GM12875 (cell line): Measurements from ENCODE around the gene FMN1.
"Not testable (repeated sequence)": the region's sequence is repeated elsewhere in the genome, so short reads cannot be mapped to it uniquely, and the experiment has no call there.

Source experiments
- H3K4me3 ChIP-seq: one replicate; pipeline ENCODE4 v1.5.1; 2011; ENCODE audit warnings: low read depth, low read length, control low read depth
- TF ChIP-seq, protein P1 (sequence below): IDR thresholded peaks from 2 replicates; pipeline ENCODE4 v1.5.1; 2011; ENCODE audit warnings: low read depth, mild to moderate bottlenecking, control low read depth, inconsistent platforms, low read length, moderate library complexity, borderline replicate concordance; ENCODE audit not compliant: insufficient read depth

Gene FMN1

DNA sequence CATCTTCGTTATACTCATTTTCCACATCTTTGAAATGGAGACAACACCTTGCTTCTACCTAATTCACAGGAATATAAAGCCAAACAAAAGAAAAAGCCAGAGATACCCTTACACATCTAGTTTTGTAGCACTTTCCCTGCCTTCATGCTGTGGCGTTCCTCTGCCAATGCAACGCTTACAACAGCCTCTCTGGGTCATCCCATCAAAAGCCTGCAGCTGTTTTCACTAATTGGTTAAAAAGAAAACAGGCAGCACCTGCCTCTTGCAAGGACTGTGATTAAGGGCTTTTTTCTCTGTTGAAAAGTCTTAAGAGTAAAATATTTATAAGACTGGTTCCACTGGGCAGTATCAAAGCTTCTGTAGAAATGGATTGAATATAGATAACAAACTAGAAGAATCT lies 120.3 kb downstream of the FMN1 start:
- no peak overlapping the region for H3K4me3 ChIP-seq
- TF ChIP-seq, protein P1, sequence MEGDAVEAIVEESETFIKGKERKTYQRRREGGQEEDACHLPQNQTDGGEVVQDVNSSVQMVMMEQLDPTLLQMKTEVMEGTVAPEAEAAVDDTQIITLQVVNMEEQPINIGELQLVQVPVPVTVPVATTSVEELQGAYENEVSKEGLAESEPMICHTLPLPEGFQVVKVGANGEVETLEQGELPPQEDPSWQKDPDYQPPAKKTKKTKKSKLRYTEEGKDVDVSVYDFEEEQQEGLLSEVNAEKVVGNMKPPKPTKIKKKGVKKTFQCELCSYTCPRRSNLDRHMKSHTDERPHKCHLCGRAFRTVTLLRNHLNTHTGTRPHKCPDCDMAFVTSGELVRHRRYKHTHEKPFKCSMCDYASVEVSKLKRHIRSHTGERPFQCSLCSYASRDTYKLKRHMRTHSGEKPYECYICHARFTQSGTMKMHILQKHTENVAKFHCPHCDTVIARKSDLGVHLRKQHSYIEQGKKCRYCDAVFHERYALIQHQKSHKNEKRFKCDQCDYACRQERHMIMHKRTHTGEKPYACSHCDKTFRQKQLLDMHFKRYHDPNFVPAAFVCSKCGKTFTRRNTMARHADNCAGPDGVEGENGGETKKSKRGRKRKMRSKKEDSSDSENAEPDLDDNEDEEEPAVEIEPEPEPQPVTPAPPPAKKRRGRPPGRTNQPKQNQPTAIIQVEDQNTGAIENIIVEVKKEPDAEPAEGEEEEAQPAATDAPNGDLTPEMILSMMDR = no peak

DNA sequence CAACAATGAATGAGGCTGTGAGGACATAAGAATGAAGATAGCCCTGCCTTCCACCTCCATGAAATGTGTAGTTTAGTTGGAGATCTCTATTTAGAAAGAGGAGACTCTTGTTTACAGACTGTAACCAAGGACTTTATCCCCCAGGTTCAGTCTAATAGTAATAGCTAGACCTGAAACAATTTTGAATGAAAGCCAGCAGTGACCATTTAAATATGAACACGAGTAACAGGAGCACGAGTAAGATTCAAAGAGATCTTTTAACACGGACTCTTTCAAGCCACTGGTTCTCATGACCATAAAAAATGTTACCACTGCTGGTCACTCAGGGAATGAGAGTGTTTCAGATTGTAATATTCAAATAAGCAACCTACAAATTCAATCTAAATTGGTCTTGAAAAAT lies 123.1 kb downstream of the FMN1 start:
- no peak overlapping the region for H3K4me3 ChIP-seq
- TF ChIP-seq, protein P1 = no peak

DNA sequence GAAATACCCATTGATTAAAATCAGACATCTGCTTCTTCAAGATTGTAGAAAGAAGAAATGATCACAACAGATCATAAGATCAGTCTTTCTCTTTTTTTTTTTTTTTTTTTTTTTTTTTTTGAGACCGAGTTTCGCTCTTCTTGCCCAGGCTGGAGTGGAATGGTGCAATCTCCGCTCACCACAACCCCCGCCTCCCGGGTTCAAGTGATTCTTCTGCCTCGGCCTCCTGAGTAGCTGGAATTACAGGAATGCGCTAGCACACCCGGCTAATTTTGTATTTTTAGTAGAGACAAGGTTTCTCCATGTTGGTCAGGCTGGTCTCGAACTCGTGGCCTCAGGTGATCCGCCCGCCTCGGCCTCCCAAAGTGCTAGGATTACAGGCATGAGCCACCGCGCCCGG lies 124.6 kb downstream of the FMN1 start:
- H3K4me3 ChIP-seq = not testable (repeated sequence)

DNA sequence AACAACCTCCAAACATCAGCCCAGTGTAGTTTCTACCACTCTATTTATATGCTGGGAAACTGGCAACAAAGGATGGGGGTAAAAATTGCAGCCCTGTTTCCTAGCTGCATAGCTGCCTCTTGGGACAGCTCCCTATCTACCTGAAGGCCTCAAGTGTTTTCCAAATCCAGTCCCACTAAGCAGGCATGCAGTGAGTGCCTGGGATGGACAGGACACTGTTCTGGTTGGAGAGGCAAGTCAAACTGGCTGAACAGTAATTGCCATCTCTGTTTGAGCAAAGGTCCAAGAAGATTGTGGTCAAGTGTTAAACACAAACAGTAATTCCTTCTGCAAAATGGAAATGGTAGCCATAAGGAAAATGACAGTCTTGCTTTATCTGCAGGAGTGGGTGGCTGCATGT lies 125.4 kb downstream of the FMN1 start:
- no peak overlapping the region for H3K4me3 ChIP-seq
- TF ChIP-seq, protein P1 = no peak

DNA sequence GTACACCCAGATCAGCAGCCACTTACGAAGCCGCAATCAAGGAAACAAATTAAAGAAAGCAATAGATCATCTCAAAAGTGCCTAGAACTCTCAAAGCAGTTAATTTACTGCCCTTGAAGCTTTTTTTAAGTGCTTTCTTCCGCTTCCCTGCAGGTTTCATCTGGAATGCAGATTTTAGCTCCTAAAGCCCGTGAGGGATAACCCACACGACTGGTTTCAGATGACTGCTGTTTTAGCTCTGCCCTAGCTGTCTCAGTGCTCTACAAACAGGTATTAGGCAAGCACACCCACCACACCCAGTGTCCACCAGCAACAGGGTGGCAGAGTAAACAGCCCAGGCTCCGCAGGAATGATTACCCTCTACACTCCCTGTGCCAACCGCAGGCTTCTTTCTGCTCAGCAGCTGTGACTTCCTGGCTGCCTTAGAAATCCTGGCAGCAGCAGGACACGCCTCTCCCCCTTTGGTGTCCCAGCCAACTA lies 126.0 kb downstream of the FMN1 start:
- H3K4me3 ChIP-seq = no peak overlapping the region
- TF ChIP-seq, protein P1 = no peak

DNA sequence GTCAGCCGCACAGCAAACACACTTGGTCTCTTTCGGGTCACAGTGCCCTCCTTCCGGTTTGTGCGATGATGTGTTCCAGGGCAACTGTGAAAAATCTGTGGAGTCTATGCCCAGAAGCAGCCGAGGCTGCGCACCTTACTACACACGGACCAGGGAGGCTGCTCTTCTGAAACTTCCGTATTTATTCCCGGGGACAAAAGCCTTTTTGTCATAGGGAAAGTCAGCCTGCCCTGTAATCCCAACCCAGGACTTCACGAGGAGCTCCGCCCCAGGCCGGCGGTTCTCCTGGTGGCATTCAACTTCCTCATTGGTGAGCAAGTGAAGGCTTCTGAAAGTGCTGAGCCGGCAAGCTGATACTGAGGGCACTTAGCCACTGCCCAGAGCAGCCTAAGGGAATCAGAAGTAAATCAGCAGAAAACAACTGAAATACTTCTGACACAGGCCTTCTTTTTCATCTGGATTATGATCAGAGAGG lies 126.5 kb downstream of the FMN1 start:
- H3K4me3 ChIP-seq = no peak overlapping the region
- TF ChIP-seq, protein P1 = no peak

DNA sequence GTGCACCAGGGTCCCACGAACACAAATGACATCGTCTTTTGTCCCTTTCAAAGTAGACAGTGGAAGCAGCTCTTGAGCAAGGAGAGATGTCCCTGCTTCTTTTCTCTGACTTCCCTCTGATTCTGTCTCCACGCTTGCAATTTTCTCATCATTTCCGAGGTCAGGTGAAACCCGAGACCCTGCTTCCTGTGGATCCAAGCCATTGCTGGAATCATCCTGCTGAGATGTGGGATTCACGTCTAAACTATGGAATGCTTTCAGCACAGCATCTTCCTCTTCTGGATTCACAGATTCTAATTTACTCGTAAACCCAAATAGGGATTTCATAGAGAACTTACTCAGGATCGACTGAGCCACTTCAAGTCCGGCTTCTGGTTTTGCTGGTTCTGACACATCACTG lies 127.1 kb downstream of the FMN1 start:
- TF ChIP-seq, protein P1 = no peak
- H3K4me3 ChIP-seq = no peak overlapping the region

DNA sequence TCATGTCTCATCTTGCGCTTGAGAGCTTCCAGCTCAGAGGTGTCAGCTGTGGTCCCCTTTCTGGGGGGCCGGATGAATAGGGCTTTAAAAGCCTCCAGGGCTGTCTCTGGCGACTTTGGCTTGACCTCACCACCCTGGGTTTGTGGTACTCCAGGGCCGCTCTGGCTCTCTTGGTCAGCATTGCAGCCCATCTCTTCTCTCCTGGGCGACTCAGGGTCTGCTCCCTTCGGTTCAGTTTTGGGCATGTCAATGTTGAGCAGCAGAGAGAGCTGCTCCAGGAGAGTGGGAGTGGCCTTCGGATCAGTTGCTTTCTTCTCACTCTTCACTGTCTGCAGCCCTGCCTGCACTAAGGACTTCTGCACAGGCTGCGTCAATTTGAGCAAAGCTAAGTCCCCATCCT lies 127.9 kb downstream of the FMN1 start:
- TF ChIP-seq, protein P1 = no peak
- H3K4me3 ChIP-seq = no peak overlapping the region
